GM21381 (cell line): Measurements from ENCODE around the gene CCDC57.

ENCODE experiments used
- ATAC-seq: cut with Tn5 transposase; IDR thresholded peaks from one replicate; pipeline ENCODE4 v1.9.1; 2021; ENCODE audit warnings: mild to moderate bottlenecking, moderate library complexity; ENCODE audit not compliant: unreplicated experiment

Gene CCDC57

DNA sequence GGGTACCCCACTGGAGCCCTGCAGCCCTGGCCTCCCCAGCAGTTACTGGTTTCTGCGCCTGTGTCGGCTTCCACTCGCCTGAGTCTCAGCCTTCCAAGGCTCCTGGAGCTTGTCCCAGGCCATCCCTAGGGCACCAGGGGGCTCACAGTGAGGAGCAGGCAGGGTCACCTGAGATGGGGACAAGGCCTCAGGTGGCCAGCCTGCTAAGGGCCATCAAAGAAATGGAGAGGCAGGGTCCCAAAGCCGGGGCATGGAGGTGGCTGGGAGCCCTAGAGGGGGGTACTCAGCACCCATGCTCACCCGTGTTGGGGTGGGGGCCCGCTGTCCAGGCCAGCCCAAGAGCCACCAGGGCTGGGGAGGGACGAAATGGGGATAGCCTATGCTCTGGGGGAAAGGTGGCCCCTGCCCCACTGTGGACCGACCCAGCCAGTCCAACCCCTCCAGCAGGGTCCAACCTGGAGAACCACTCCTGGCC is 115.9 kb downstream of the CCDC57 start:
- no peak for ATAC-seq

- ATAC-seq: no peak
These were observed 116.6 kb downstream of the CCDC57 start for GRCh38 chr17:82095777-82096708.

DNA sequence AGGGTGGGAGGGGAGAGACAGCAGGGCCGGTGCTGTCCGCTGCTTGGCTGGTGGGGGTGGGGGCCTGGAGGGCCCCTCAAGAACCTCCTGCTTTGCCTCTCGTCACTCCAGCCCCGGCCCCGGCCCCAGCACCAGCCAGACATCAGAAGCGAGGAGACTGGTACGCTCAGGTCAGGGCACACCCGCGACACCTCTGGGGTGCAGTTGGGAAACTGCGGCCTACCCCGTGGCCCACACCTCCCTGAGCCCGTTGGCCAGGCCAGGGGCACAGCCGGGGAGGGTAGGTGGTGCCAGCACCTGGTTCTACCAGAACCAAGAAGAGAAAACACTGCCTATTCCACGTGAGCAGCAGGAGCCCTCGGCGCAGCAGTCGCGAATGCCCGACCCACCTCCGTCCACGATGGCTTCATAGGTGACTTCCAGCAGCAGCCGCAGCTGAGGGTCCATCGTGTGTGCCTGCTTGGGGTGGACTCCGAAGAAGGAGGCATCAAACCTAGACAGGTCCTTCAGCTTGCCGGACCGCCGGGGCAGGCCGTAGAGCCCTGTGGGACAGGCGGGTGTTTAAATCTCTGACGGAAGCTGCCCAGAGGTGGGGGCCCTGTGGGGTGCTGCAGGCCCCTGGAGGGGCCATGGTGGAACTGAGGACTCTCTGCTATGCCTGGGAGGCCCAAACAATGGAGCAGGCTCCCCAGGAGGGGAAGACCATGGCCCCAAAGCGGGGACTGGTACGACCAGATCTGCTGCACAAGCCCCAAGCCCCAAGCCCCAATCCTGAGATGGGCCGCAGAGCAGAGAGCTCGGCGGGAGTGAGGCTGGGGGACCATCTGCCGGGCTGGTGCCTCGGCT is 117.5 kb downstream of the CCDC57 start:
- no peak for ATAC-seq

GRCh38 chr17:82092995-82093751 is 119.5 kb downstream of the CCDC57 start:
- no peak for ATAC-seq

- ATAC-seq: no peak
These were observed 120.0 kb downstream of the CCDC57 start for GRCh38 chr17:82092628-82092994.

GRCh38 chr17:82092094-82092586 is 120.5 kb downstream of the CCDC57 start:
- no peak for ATAC-seq

DNA sequence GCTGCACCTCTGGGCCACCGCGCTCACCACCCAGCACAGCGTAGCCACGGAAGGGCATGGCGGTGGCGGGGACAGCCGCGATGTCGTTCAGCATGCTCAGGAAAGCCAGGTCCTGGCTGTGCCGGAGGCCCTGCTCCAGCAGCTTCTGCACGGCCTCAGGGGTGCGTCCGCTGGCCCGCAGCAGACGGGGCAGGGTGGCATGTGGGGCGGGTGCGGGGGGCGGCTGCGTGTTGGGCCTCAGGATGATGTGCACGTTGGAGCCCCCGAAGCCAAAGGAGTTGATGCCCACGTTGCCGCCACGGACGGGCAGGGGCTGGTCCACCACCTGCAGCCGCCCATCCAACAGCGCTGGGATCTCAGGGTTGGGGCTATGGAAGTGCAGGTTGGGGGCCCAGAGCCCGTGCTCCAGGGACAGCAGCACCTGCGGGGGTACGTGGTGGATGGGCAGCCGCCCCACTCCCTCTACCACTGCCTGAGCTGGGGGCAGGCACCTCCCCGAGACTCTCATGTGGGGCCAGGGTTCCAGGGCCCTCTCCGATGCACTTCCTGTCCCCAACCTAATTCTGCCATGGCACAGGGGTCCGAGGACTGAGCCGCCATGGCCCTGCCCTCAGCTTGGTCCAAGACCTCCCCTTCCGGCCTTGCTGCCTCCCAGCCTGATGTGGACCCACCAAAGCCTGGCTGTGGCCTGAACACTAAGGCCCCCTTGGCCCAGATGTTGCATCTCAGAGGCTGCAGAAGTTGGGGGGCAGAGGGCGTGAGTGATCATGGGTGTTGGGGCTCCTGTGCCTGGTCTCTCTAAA is 121.2 kb downstream of the CCDC57 start:
- ATAC-seq: no peak

GRCh38 chr17:82090549-82091263 is 121.9 kb downstream of the CCDC57 start:
- ATAC-seq: no peak

- ATAC-seq: no peak
These were observed 122.7 kb downstream of the CCDC57 start for GRCh38 chr17:82089723-82090548.

GRCh38 chr17:82088838-82089722 is 123.6 kb downstream of the CCDC57 start:
- no peak for ATAC-seq

- ATAC-seq: no peak
These were observed 124.4 kb downstream of the CCDC57 start for GRCh38 chr17:82087961-82088837.

DNA sequence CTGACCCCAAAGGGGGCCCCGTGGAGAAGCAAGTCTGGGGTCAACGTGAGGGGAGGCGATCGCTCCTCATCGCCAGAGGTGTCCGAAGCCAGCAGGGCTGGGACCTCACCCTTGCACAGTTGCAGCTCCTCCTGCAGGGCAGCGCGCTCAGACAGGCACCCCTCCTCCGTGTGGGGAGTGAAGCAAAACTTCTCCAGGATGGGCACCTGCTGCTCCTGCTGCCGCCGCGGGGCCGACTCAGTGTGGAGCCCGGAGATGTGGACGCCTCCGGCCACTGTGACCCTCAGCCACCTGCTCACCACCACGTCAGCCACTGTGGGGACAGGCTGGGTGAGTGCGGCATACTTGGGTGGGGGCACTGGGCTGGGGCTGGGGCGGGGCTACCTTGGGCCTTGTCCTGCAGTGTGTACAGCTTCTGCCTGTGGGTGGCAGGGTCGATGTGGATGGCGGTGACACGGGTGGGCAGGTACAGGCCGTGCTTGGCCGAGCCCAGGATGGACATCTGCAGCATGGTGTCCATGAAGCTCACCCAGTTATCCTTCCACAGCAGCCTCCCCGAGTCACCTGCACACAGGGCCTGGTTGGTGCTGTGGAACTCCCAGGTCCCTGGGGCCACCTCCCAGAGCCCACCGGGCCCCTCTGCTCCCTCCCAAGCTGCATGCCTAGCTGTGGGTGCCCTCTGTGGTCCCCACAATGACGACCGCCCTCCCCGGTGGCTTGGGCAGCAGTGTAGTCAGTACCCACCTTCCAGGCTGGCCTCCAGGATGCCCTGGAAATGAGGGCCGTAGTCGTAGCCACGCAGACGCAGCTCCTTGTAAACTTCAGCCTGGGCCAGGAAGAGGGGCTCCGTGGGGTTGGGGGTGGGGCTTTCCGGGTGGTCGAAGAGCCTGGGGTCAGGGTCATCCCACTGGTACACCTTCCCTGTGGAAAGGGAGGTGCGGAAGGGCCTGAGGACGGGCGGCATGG is 125.4 kb downstream of the CCDC57 start:
- ATAC-seq: no peak

DNA sequence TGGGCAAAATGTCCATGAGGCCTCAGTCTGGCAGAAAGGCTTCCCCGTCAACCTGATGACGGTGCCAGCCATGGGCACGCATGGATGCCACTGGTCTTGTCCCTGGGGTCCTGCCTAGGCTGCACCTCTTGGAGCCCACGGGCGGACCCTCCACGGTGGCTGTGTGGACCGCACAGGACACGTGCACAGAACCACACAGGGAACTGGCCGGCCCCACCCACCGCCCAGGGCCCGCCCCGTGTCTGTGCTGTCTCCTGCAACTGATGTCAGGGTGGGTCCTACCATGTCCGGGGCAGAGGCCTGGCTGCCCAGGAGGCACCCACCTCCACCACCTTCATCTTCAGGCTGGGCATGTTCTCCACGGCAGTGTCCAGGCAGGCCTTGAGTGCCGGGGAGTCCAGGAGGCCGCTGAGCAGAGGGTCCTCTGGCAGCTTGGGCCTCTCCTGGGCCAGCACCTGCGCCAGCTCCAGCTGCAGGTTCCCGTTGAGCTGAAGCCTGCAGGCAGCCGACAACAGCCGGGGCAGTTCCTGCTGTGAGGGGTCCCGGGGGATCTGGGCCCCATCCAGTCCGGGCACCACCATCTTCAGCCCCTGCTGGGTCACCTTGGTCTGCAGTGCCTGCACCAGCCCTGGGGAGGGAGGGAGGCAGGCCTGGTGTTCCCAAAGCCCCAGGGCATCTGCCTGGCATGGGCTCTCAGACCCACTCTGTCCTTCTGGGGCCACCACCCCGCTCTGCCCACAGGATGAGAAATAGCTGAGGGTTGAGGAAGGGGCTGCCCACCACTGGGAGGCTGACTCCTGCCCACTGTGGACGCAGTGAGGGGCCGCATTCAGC is 126.5 kb downstream of the CCDC57 start:
- no peak for ATAC-seq

DNA sequence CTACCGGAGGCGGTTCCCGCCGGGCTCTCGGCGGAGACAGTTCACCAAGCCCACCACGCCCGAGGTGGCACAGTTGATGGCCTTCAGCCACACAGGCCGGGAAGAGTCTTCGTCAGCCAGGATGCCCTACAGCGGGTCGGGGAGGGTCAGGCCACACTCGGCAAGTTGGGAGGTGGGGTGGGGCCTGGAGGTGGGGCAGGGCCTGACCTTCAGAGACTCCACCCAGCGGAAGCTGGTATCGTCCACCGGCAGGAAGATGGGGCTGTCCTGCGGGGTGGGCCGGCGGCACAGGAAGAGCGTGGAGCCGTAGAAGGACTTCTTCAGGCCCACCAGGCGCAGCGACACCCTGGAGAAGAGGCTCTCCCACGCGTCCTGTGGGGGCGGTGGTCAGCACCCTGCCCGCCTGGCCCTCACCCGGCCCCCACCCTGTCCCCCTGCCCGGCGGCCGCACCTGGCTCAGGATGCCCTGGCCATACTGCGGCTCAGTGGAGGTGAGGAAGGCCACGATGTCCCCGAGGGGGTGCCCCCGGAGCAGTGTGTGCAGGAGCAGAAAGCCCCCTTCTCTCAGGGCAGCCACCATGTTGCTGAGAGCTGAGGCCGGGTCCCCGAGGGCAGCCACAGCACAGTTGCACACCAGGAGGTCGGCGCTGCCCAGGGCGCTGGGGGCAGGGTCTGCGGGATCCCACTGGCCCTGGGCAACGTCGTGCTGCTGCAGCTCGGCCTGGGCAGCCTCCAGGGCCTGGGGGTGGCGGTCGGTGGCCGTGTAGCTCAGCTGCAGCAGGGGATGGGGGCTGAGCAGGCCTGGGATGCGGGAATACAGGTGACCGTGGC is 127.4 kb downstream of the CCDC57 start:
- ATAC-seq: no peak
